Choroid plexus epithelial cell (primary cell): ENCODE results near the gene CLCA2.
A peak's percentile ranks its signal among the peaks of the same experiment; 100 is the strongest.

Experiments
- DNase-seq: peaks from one replicate; pipeline ENCODE4 v3.0.0-alpha.2; 2010; ENCODE audit warnings: low read depth
- H3K4me3 ChIP-seq: 2 replicates; pipeline ENCODE4 v1.5.1; 2011; ENCODE audit warnings: low read depth, mild to moderate bottlenecking, control low read depth, low read length, moderate library complexity
- TF ChIP-seq, protein P1 (sequence below): conservative IDR thresholded peaks from 2 replicates; pipeline ENCODE4 v1.5.1; 2011; ENCODE audit warnings: low read depth, mild to moderate bottlenecking, control low read depth, inconsistent platforms, low read length, moderate library complexity

CLCA2 gene, protein sequence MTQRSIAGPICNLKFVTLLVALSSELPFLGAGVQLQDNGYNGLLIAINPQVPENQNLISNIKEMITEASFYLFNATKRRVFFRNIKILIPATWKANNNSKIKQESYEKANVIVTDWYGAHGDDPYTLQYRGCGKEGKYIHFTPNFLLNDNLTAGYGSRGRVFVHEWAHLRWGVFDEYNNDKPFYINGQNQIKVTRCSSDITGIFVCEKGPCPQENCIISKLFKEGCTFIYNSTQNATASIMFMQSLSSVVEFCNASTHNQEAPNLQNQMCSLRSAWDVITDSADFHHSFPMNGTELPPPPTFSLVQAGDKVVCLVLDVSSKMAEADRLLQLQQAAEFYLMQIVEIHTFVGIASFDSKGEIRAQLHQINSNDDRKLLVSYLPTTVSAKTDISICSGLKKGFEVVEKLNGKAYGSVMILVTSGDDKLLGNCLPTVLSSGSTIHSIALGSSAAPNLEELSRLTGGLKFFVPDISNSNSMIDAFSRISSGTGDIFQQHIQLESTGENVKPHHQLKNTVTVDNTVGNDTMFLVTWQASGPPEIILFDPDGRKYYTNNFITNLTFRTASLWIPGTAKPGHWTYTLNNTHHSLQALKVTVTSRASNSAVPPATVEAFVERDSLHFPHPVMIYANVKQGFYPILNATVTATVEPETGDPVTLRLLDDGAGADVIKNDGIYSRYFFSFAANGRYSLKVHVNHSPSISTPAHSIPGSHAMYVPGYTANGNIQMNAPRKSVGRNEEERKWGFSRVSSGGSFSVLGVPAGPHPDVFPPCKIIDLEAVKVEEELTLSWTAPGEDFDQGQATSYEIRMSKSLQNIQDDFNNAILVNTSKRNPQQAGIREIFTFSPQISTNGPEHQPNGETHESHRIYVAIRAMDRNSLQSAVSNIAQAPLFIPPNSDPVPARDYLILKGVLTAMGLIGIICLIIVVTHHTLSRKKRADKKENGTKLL

DNA sequence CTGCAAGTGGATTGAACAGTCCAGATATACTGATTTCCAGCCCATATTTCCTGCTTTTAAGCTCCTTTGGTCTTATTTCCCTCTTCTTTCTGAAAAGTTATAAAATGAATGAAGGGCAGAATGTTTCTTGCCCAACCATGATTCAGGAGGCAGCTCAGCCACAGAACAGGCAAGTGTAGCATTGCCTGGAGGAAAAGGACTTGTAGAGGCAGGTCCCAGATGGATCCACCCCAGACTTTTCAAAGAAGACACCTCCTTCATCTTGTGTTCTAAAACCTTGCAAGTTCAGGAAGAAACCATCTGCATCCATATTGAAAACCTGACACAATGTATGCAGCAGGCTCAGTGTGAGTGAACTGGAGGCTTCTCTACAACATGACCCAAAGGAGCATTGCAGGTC lies at the start of gene CLCA2:
Gene CLCA2, plus strand, starts transcription at position 299 of the 400 bp plus-strand sequence. Its CDS starts 77 bp downstream, at position 376.
- no peak for DNase-seq
- H3K4me3 ChIP-seq: no peak within 1 kb of the TSS
- TF ChIP-seq, protein P1, sequence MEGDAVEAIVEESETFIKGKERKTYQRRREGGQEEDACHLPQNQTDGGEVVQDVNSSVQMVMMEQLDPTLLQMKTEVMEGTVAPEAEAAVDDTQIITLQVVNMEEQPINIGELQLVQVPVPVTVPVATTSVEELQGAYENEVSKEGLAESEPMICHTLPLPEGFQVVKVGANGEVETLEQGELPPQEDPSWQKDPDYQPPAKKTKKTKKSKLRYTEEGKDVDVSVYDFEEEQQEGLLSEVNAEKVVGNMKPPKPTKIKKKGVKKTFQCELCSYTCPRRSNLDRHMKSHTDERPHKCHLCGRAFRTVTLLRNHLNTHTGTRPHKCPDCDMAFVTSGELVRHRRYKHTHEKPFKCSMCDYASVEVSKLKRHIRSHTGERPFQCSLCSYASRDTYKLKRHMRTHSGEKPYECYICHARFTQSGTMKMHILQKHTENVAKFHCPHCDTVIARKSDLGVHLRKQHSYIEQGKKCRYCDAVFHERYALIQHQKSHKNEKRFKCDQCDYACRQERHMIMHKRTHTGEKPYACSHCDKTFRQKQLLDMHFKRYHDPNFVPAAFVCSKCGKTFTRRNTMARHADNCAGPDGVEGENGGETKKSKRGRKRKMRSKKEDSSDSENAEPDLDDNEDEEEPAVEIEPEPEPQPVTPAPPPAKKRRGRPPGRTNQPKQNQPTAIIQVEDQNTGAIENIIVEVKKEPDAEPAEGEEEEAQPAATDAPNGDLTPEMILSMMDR: no peak

DNA sequence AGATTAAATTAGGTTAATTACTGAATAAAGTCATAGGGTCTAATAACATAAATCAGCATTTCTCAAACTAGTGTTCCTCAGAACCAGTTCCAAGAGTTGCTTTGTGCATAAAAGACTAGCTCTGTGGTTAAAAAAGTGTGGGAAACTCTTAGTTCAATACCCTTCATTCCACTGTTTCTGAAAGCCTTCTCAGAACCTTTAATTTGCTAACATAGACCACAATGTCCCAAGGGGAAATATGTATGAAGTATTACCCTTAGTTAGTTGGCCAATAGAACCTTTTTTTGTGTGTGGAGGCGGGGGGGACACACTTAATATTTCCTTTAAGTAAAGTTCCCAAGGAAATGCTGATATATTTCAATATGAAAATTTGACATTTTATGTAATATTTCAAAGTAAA lies 48.3 kb upstream of the CLCA2 start:
- no peak overlapping the region for H3K4me3 ChIP-seq
- TF ChIP-seq, protein P1: no peak
- peak; percentile 69 for DNase-seq

DNA sequence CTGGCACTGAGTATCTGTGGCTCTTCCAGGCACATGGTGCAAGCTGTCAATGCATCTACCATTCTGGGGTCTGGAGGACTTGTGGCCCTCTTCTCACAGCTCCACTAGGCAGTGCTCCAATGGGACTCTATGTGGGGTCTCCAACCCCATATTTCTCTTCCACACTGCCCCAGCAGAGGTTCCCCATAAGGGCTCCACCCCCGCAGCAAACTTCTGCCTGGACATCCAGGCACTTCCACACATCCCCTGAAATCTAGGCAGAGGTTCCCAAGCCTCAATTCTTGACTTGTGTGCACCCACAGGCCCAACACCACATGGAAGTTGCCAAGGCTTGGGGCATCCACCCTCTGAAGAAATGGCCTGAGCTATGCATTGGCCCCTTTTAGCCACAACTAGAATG lies 46.6 kb upstream of the CLCA2 start:
- TF ChIP-seq, protein P1: no peak
- DNase-seq: no peak
- no peak overlapping the region for H3K4me3 ChIP-seq

DNA sequence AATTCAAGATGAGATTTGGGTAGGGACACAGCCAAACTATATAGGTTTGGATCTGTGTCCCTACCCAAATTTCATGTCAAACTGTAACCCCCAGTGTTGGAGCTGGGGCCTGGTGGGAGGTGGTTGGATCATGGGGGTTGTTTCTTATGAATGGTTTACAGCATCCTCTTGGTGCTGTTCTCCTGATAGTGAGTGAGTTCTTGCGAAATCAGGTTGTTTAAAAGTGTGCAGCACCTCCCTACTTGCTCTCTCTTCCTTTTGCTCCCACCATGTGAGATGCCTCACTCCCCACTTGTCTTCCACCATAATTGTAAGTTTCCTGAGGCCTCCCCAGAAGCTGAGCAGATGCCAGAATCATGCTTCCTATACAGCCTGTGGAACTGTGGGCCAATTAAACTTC lies 45.2 kb upstream of the CLCA2 start:
- DNase-seq: no peak
- H3K4me3 ChIP-seq: no peak overlapping the region
- TF ChIP-seq, protein P1: no peak

DNA sequence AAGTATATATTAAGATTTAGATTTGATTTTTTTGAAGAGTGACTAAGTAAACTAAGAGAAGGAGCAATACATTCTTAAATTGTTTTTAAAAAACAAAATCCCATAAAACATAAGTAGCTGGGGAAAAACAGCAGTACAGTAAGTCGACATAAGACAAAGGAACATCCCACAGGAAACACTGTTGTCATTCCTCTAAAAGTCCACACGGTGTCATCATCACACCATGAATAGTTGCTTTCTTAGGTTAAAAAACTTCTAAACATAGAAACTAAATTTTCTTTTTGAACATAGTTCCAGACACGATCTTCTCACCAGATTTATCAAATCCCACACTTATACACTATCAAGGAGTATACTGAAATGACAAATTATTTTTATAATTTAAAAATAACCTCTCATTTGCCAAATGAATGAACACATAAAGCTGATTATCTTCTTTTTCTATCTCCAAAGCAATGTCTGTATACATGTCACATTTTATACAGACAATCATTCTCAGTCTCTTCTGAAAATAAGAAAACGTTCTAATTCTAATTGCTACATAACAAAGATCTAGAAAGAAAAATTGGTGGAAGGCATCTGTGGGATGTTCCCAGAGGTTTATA lies 43.6 kb upstream of the CLCA2 start:
- peak; percentile 94 for DNase-seq
- TF ChIP-seq, protein P1: peak; percentile 65
- no peak overlapping the region for H3K4me3 ChIP-seq

DNA sequence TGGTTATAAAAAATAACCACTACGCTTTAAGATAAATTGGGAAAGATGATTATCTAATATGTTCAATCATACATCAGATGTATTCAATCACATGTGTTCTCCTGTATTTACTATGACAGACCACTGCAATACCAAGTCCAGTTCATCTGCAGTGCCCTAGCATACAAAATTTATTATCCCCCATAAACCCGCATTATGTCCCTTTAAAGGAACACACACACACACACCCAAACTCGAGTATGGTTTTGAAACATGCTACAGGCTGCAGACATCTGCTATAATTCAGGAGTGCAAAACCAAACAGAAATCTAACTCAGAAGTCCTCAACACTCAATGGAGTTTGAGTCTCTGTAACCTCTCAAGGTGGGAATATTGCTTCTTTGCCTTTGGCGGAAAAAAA lies 42.7 kb upstream of the CLCA2 start:
- H3K4me3 ChIP-seq: no peak overlapping the region
- no peak for DNase-seq
- TF ChIP-seq, protein P1: no peak
